Chondrocyte (in vitro differentiated cells): Measurements from ENCODE around the gene ZNF552. TPM values are rescaled to one million over a fixed set of nuclear protein-coding genes. Genes with fewer than 3 reads are reported as not detected.
A peak's percentile ranks its signal among the peaks of the same experiment; 100 is the strongest.
"Not testable (repeated sequence)": the region's sequence is repeated elsewhere in the genome, so short reads cannot be mapped to it uniquely, and the experiment has no call there.

Experiments used
- DNase-seq: peaks from one replicate; pipeline ENCODE4 v3.0.0; 2021; ENCODE audit warnings: mixed read lengths, low spot score
- H3K27ac Mint-ChIP-seq: one replicate; pipeline ENCODE4 v1.8.0; 2021; ENCODE audit warnings: mild to moderate bottlenecking, moderate library complexity, mixed read lengths; ENCODE audit not compliant: unreplicated experiment
- H3K27me3 Mint-ChIP-seq: 2 replicates; pipeline ENCODE4 v1.8.0; 2021; ENCODE audit warnings: low read depth, mixed read lengths
- H3K36me3 Mint-ChIP-seq: 2 replicates; pipeline ENCODE4 v1.8.0; 2021; ENCODE audit warnings: low read depth, mixed read lengths
- H3K4me1 Mint-ChIP-seq: 2 replicates; pipeline ENCODE4 v1.8.0; 2021; ENCODE audit warnings: low read depth, mild to moderate bottlenecking, mixed read lengths
- H3K4me3 Mint-ChIP-seq: one replicate; pipeline ENCODE4 v1.8.0; 2021; ENCODE audit warnings: mild to moderate bottlenecking, moderate library complexity, mixed read lengths; ENCODE audit not compliant: unreplicated experiment
- H3K9me3 Mint-ChIP-seq: 2 replicates; pipeline ENCODE4 v1.8.0; 2021; ENCODE audit warnings: low read depth, mixed read lengths
- CTCF ChIP-seq: fragments of 200-600 bp; sonication (generic); IDR thresholded peaks from 2 replicates; pipeline ENCODE4 v1.5.0; 2021; ENCODE audit warnings: antibody characterized with exemption, mild to moderate bottlenecking, moderate library complexity
- total RNA-seq: library from RNA; stranded (reverse); gene quantifications from 3 replicates; pipeline ENCODE4 v1.2.1, GENCODE V29; 2021

ZNF552 gene
- total RNA-seq, 1 donor from 2014 or later, result 3.6 TPM

GRCh38 chr19:57807541-57807940 is 7.2 kb downstream of the ZNF552 start:
- H3K27me3 Mint-ChIP-seq, result no peaks in the 10 kb centered on the region
- peak overlapping the region; percentile 33 for H3K27ac Mint-ChIP-seq
- H3K4me3 Mint-ChIP-seq, result no peak overlapping the region
- no peaks in the 10 kb centered on the region for H3K9me3 Mint-ChIP-seq
- no peak for TF ChIP-seq CTCF
- DNase-seq, result no peak
- peaks cover 15% of the 10 kb centered on the region for H3K36me3 Mint-ChIP-seq
- peaks cover 46% of the 10 kb centered on the region for H3K4me1 Mint-ChIP-seq

- H3K27ac Mint-ChIP-seq, result peak overlapping the region; percentile 97
- DNase-seq, result no peak
- H3K4me1 Mint-ChIP-seq, result peaks cover 58% of the 10 kb centered on the region
- peaks cover 6% of the 10 kb centered on the region for H3K36me3 Mint-ChIP-seq
- peak; percentile 16 for TF ChIP-seq CTCF
- peak overlapping the region; percentile 77 for H3K4me3 Mint-ChIP-seq
- no peaks in the 10 kb centered on the region for H3K27me3 Mint-ChIP-seq
- H3K9me3 Mint-ChIP-seq, result no peaks in the 10 kb centered on the region
These were observed 11.0 kb downstream of the ZNF552 start for GRCh38 chr19:57803594-57804325.

- no peak for TF ChIP-seq CTCF
- H3K27ac Mint-ChIP-seq, result peak overlapping the region; percentile 97
- peaks cover 58% of the 10 kb centered on the region for H3K4me1 Mint-ChIP-seq
- no peaks in the 10 kb centered on the region for H3K27me3 Mint-ChIP-seq
- H3K36me3 Mint-ChIP-seq, result peaks cover 2% of the 10 kb centered on the region
- peak overlapping the region; percentile 77 for H3K4me3 Mint-ChIP-seq
- no peak for DNase-seq
- no peaks in the 10 kb centered on the region for H3K9me3 Mint-ChIP-seq
These were observed 11.5 kb downstream of the ZNF552 start for GRCh38 chr19:57803265-57803593.

GRCh38 chr19:57802269-57802668 is 12.4 kb downstream of the ZNF552 start:
- Mint-ChIP-seq H3K4me3 (no peak overlapping the region), H3K9me3 (no peaks in the 10 kb centered on the region), H3K36me3 (peaks cover 2% of the 10 kb centered on the region), H3K27ac (peak overlapping the region; percentile 14), H3K27me3 (no peaks in the 10 kb centered on the region), H3K4me1 (peaks cover 52% of the 10 kb centered on the region)
- no peak for TF ChIP-seq CTCF
- DNase-seq, result no peak

GRCh38 chr19:57800696-57801095 is 14.0 kb downstream of the ZNF552 start:
- Mint-ChIP-seq H3K9me3 (no peaks in the 10 kb centered on the region), H3K4me1 (peaks cover 45% of the 10 kb centered on the region), H3K36me3 (peaks cover 2% of the 10 kb centered on the region), H3K4me3 (no peak overlapping the region), H3K27ac (no peak overlapping the region), H3K27me3 (no peaks in the 10 kb centered on the region)
- no peak for DNase-seq
- TF ChIP-seq CTCF, result no peak

GRCh38 chr19:57796580-57796979 is 18.1 kb downstream of the ZNF552 start:
- H3K9me3 Mint-ChIP-seq, DNase-seq, H3K27me3 Mint-ChIP-seq, H3K27ac Mint-ChIP-seq, H3K36me3 Mint-ChIP-seq, H3K4me3 Mint-ChIP-seq: not testable (repeated sequence)
- H3K4me1 Mint-ChIP-seq, result peaks cover 18% of the 10 kb centered on the region
